ENCODE data around the gene MMP17. TPM values are rescaled to one million over a fixed set of nuclear protein-coding genes. Genes with fewer than 3 reads are reported as not detected.

Gene MMP17
- polyA plus RNA-seq, 1 donor (not counting 4 experiments of a cell fraction or from before 2014, with no cell fraction given), result 2.3 TPM

DNA sequence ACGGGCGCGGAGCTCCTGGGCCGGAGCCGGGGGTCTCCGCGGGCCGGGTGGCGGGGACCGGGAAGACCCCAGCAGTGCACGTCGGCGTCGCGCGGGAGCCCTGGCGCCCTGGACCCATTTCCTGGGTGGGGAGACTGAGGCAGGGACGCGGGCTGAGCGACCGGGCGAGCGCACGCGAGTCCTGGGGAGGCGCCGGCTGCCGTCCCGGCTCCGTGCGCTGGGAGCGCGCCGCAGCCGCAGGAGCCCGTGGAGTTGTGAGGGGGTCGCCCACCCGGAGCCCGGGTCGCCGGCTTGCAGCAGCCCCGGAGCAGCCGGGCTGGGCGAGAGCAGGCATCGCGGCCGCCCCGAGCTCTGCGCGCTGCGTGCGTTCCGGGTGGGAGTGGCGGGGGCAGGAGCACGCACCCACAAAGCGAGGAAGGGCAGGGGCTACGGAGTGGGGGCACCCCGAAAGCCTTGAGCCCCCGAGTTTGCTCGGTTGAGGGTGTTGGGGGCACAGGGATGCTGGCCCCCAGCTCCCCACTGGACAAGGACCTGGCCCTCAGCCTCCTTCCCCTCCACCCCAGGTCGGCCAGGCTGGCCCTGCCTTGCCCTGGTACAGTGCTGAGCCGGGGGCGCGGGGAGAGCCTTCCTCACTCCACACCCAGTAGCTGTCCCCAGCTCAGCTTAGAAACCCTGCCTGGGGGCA is 620 bp downstream of the MMP17 start:
- FAIRE-seq (no peak), DNase-seq (ENCODE audit: low read depth, low spot score) (no peak)
- H3K9ac ChIP-seq (ENCODE audit: control insufficient read depth, extremely low read depth, insufficient read depth, low read length), result peak overlapping the region; percentile 41
- H3K9me1 ChIP-seq (ENCODE audit: control insufficient read depth, extremely low read depth, insufficient read depth, low read length), result no peaks in the 10 kb centered on the region
- TF ChIP-seq, protein P1, sequence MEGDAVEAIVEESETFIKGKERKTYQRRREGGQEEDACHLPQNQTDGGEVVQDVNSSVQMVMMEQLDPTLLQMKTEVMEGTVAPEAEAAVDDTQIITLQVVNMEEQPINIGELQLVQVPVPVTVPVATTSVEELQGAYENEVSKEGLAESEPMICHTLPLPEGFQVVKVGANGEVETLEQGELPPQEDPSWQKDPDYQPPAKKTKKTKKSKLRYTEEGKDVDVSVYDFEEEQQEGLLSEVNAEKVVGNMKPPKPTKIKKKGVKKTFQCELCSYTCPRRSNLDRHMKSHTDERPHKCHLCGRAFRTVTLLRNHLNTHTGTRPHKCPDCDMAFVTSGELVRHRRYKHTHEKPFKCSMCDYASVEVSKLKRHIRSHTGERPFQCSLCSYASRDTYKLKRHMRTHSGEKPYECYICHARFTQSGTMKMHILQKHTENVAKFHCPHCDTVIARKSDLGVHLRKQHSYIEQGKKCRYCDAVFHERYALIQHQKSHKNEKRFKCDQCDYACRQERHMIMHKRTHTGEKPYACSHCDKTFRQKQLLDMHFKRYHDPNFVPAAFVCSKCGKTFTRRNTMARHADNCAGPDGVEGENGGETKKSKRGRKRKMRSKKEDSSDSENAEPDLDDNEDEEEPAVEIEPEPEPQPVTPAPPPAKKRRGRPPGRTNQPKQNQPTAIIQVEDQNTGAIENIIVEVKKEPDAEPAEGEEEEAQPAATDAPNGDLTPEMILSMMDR (optimal IDR thresholded peaks at IDR 0.05 in 1 of 3, IDR thresholded peaks at IDR 0.05 in 1 of 3, conservative IDR thresholded peaks at IDR 0.05 in 1 of 3; ENCODE audit: extremely low read depth in 1 of 3, insufficient read depth in 2 of 3, low read length in 3 of 3), result no peak
- peak; percentile 74 for TF ChIP-seq EZH2 (IDR thresholded peaks at IDR 0.05; ENCODE audit: low read length)
- H2AFZ ChIP-seq (ENCODE audit: control insufficient read depth, low read length), result no peak overlapping the region
- H3K9me3 ChIP-seq (ENCODE audit: control insufficient read depth, low read depth, low read length), result no peaks in the 10 kb centered on the region
- peaks cover 8% of the 10 kb centered on the region for H3K4me1 ChIP-seq (ENCODE audit: control insufficient read depth, extremely low read depth, insufficient read depth, low read length)
- no peaks in the 10 kb centered on the region for H3K36me3 ChIP-seq (ENCODE audit: control insufficient read depth in 2 of 2, extremely low read depth in 1 of 2, insufficient read depth in 2 of 2, low read length in 2 of 2)
- H4K20me1 ChIP-seq (ENCODE audit: control insufficient read depth, extremely low read depth, insufficient read depth, low read length), result no peaks in the 10 kb centered on the region
- dilution Hi-C loops (cut with MboI; ENCODE audit: extremely low pct_ligation_motif_present, low sequenced_read_pairs), result no loop called here
- peaks cover 42% of the 10 kb centered on the region for H3K27me3 ChIP-seq (ENCODE audit: control insufficient read depth, extremely low read depth, insufficient read depth, low read length)
- peak overlapping the region; percentile 25 to 51 (median 41) for H3K4me3 ChIP-seq (ENCODE audit: control insufficient read depth in 2 of 3, extremely low read depth in 1 of 3, insufficient read depth in 2 of 3, low read depth in 1 of 3, low read length in 3 of 3)
- peak overlapping the region; percentile 66 for H3K4me2 ChIP-seq (ENCODE audit: control insufficient read depth, extremely low read depth, insufficient read depth, low read depth, low read length)
- no peaks in the 10 kb centered on the region for H3K79me2 ChIP-seq (ENCODE audit: control insufficient read depth, insufficient read depth, low read length)
- H3K27ac ChIP-seq (ENCODE audit: control insufficient read depth, insufficient read depth, low read length), result no peak overlapping the region

DNA sequence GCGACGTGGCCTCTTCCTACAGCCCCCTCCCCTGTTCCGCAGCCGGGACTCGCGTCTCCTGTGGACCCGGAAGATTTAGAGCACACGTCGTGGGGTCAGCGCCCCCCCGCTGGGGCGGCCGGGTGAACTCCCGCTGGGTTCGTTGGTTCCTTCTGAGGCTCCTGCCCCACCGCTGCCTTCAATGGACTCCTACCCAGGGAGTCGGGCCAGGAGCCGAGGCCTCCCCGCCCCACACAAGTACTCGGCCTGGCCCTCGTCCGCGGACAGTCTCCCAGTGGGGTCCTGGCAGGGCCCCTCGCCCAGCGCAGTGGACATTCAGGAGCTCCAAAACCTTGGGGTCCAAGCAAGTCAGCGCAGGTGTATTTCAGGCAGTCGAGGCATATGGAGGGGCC is 1.2 kb downstream of the MMP17 start:
- Histone ChIP-seq H3K27ac (ENCODE audit: control insufficient read depth, insufficient read depth, low read length) (no peak overlapping the region), H3K27me3 (ENCODE audit: control insufficient read depth, extremely low read depth, insufficient read depth, low read length) (peaks cover 42% of the 10 kb centered on the region)
- DNase-seq (ENCODE audit: low read depth, low spot score), result no peak

More for the DNA sequence above, 1.2 kb downstream of the MMP17 start:
- peak overlapping the region; percentile 66 for H3K4me2 ChIP-seq (ENCODE audit: control insufficient read depth, extremely low read depth, insufficient read depth, low read depth, low read length)
- no peak for FAIRE-seq
- H3K9me3 ChIP-seq (ENCODE audit: control insufficient read depth, low read depth, low read length), result no peaks in the 10 kb centered on the region
- H4K20me1 ChIP-seq (ENCODE audit: control insufficient read depth, extremely low read depth, insufficient read depth, low read length), result no peaks in the 10 kb centered on the region
- dilution Hi-C loops (cut with MboI; ENCODE audit: extremely low pct_ligation_motif_present, low sequenced_read_pairs), result no loop called here
- H2AFZ ChIP-seq (ENCODE audit: control insufficient read depth, low read length), result no peak overlapping the region
- TF ChIP-seq, protein P1 (optimal IDR thresholded peaks at IDR 0.05 in 1 of 3, IDR thresholded peaks at IDR 0.05 in 1 of 3, conservative IDR thresholded peaks at IDR 0.05 in 1 of 3; ENCODE audit: extremely low read depth in 1 of 3, insufficient read depth in 2 of 3, low read length in 3 of 3), result no peak
- no peak for TF ChIP-seq EZH2 (IDR thresholded peaks at IDR 0.05; ENCODE audit: low read length)
- no peaks in the 10 kb centered on the region for H3K79me2 ChIP-seq (ENCODE audit: control insufficient read depth, insufficient read depth, low read length)
- peak overlapping the region; percentile 25 to 51 (median 41) for H3K4me3 ChIP-seq (ENCODE audit: control insufficient read depth in 2 of 3, extremely low read depth in 1 of 3, insufficient read depth in 2 of 3, low read depth in 1 of 3, low read length in 3 of 3)
- H3K9ac ChIP-seq (ENCODE audit: control insufficient read depth, extremely low read depth, insufficient read depth, low read length), result peak overlapping the region; percentile 41
- H3K4me1 ChIP-seq (ENCODE audit: control insufficient read depth, extremely low read depth, insufficient read depth, low read length), result peaks cover 8% of the 10 kb centered on the region
- no peaks in the 10 kb centered on the region for H3K9me1 ChIP-seq (ENCODE audit: control insufficient read depth, extremely low read depth, insufficient read depth, low read length)
- no peaks in the 10 kb centered on the region for H3K36me3 ChIP-seq (ENCODE audit: control insufficient read depth in 2 of 2, extremely low read depth in 1 of 2, insufficient read depth in 2 of 2, low read length in 2 of 2)
